NT2/D1 (cell line): ENCODE data around the gene SETD5.

Experiments
- SUZ12 ChIP-seq: IDR thresholded peaks from 2 replicates; pipeline ENCODE4 v1.6.1; 2011; ENCODE audit not compliant: insufficient read length, insufficient read depth; ENCODE audit errors: extremely low read depth
- ZNF274 ChIP-seq: IDR thresholded peaks from 2 replicates; pipeline ENCODE4 v1.6.1; 2011; ENCODE audit warnings: mild to moderate bottlenecking, low read depth, low read length

DNA sequence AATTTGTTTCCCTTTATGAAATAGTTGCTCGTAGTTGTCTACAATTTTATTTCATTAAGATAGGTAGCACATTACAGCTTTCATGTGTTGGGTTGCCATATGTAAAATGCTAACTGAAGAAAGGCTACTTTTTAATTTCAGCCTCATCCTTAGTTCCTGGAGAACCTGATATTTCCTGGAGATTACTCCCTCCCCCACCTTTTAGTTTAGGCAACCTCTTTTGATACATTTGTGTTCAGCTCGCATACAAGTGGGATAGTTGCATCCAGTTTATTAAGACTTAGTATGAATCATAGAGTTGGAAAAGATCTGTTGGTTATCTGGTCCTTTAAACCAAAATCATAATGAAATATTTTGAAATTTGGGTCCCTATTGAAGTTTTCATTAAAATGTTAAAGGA, 6.0 kb downstream of the SETD5 start:
- no peak for TF ChIP-seq ZNF274
- TF ChIP-seq SUZ12, result no peak
